Right ventricle myocardium superior (tissue), 1 donor: ENCODE data around the gene DCAKD. TPM values are rescaled to one million over a fixed set of nuclear protein-coding genes. Genes with fewer than 3 reads are reported as not detected.

ENCODE experiments used
- ATAC-seq: fragments of 200-7000 bp; cut with Tn5 transposase; one replicate; pipeline ENCODE4 v1.9.1; 2020; ENCODE audit warnings: mild to moderate bottlenecking; ENCODE audit not compliant: poor library complexity
- DNase-seq: peaks from one replicate; pipeline ENCODE4 v3.0.0-alpha.2; 2020
- intact Hi-C: fragments of 100-400 bp; cut with DNase I; formaldehyde crosslinking; loops from one replicate; pipeline ENCODE4 v1.11.2; 2022
- total RNA-seq: library from RNA; stranded (reverse); fragmentation: NEBNext Ultra II Directional; extraction: Animal tissue kit (Norgen Biotek cat#: 25700); gene quantifications from one replicate; pipeline ENCODE4 v1.2.1, GENCODE V29; 2021
- donor health status: DM: no; HTN: yes; CAD: no; lungs with severe emphysema.

DCAKD gene
- total RNA-seq, 1 donor from 2014 or later: 25.3 TPM

DNA sequence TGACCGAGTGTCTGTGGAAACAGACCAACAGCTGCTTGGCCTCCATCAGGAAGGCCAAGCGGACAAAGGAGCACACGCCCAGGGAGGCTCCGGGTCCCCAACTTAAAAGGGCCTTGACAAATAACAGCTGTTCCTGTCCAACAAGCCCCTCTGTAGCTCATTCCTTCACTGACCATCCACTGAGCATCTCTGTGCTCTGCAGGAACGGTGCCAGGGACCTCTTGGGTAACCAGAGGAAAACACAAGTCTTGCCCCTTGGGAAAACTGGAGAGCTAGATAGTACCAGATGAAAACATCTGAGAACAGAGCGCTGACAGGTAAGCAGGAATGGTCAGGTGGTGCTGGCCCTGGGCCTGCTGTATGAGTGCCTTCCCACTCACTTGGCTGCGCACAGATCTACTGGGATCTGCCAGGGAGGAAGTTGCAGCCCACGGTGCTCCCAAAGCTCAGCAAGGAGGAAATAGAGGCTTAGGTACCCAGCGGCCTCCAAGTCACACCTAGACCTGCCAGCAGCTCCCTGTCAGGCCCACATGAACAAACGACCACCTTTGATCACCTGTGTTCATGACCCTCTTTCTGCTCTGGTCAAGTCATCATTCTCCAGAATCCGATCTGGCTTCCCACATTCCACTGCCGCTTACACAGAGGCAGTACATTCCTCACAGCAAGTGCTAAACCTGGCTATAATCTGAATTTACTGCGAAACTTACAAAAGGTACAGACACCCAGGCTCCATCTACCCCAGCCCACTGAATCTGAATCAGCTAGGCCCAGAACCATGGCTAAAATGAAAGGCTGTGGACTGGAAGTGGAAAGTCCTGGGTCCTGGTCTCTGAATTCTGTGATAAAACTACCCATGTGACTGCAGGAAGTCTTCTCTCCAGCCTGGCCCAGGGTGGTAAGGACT lies 12.5 kb downstream of the DCAKD start:
- intact Hi-C loops: no loop called here
- DNase-seq (no peak), ATAC-seq (peak; percentile 6)

DNA sequence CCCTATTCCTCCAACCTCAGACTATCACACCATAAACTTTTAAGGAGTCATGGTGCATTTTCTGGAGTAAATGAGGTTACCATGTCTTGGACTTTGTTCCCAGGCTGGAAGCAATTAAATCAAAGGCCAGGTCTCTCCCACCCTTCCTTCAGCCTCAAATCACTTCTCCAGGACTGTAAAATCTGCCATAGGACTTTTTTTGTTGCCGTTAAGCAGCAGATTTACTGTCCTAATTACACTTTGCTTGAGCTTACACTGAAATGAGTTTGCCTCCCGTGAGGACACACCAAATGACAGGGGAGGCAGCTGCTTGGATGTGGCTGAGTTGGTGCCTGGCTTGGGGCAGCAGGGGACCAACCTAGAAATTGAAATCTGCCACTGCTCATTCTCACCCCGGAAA lies 14.7 kb downstream of the DCAKD start:
- DNase-seq (no peak), ATAC-seq (no peak)
- intact Hi-C loops: no loop called here

DNA sequence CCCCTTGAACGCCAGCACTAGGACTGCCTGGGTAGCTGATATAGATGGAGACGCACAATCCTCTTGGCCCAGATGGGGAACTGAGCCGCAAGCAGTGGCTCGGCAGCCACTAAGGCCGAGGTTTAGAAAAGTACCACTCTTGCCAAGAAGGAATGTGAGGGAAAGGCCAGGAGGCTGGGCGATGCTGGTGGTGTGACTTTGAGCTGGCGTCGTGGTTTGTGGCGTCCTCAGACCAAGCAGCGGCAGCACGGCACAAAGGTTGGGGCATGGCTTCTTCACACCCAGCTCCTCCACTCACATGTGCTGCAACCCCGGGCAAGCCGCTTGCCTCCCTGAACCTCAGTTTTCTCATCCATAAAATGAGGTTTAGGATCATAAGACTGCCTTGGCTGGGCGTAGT lies 15.6 kb downstream of the DCAKD start:
- intact Hi-C loops: no loop called here
- no peak for DNase-seq
- ATAC-seq: no peak

DNA sequence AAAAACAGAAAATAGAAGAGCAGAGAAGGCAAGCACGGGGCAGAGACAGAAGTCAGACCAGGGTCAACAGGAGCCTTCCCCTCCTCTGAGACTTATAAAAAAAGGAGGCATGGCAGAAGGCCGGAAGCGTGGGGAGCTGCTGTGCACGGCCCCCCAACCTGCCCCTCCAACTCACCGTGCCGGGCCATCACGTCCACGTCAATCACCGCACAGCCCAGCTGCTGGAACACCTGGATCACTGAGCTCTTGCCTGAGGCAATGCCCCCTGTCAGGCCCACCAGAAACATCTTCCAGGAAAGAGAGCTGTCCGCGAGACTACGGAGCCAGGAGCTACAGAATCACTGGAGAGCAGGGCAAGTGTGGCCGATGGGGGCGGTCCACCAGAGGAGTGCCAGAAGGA lies 16.8 kb downstream of the DCAKD start:
- intact Hi-C loops: no loop called here
- no peak for ATAC-seq
- DNase-seq: no peak

DNA sequence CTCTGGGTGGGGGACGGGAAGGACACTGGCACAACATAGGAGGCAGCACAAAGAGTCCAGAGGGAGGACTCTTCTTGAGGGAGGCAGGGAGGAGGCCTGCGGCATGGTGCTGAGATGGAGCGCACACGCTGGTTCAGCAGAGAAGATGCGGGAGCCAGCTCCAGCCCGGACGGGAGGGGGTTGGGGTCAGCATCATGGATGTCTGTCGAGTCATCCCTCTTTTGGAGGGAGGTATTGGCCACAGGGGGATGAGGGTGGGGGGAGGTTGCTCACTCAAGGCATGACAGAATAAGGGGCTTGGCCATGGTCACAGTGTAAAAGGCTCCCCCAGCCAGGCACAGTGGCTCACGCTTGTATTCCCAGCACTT lies 19.3 kb downstream of the DCAKD start:
- ATAC-seq: no peak
- intact Hi-C loops: no loop called here

DNA sequence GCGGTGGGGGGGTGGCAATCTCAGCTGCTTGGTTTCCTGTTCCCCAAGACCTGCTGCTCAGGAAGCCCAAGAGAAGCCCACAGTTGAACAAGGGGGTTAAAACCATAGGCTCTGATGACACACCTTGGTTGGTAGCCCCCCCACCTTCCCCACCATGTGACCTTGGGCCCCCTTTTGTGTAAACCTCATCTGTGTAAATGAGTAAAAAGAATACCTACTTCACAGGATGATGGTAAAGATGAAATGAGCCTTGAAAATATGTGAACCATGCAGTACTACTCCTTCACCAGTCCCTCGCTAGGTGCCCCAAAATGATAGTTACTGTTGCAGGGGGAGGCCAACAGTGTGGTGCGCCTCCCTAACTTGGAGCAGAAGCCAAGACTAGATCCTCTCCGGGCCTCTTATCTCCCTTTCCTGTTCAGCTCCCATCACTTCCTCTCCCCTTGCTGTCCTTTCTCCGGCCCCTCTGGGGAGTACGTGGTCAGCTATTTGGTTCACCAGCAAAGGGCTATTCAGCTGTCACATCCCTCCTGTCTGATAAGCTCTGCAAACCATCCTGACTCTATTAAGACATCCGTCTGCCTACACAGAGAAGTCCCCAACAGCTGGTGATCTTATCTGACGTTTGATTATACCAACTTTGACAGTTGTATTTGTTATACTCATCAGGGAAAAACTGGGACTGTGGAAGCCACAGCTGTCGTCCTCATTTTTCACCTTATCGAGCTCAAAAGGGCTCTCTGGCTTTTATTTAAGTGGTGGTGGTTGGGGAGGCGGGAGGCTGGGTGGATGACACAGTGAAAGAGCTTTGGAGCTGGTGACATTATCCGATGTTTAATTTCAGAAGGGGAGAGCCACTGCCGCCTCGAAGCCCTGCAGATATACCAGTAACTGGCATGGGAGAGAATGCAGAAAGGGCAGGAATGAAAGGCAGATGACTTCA lies 19.9 kb downstream of the DCAKD start:
- DNase-seq (no peak), ATAC-seq (no peak)
- intact Hi-C loops: no loop called here

More for the DNA sequence above, 19.3 kb downstream of the DCAKD start:
- DNase-seq: no peak

DNA sequence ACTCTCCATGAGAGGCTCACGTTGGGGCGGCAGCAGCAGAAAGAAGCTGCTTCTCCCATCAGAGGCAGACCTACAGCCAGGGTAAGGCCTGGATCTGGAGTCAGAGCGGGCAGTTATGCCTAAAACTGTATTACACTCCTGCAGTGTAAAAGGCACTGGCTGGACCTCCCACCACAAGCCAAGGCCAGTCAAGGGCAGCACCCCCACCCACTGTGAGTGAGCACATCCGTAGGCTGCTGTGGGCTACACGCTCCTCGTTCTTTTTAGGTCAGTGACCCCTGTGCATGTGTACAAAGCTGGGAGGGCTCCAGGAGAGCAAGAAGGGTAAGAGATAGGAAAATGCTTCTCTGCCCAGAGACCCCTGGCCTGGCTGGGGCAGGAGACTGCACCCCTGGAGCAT lies 20.7 kb downstream of the DCAKD start:
- DNase-seq: no peak
- intact Hi-C loops: no loop called here
- no peak for ATAC-seq

DNA sequence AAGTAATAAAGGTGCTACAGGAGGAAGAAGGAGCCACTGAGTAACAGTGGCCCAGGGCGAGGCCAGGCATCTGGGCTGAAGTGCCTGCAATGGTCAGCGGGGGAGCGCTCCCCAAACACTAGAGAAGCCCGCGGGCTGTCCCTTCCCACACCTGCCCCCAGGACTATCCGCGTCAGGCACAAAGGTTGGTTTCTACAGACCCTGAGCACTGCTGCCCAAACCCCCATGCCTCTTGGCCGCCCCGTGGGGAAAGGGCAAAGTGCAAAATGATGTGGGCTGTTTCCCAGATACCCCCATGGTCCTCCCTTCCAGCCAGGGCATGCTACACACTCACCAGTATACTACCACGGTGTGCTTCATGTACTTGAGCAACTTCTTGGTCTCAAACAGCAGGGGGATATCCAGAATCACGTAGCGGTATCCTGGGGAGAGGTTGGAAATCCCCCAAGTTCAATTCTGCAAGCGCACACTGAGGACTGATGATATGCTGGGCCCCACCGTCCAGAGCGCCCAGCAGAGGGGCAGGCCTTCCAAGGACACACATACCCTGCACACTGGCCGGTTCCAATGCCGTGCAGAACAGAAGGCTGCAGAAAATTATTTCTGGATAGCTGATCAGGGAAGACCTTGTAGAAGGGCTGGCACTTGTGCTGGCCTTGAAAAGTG lies 21.5 kb downstream of the DCAKD start:
- no peak for DNase-seq
- intact Hi-C loops: loop anchor here (10.0 kb wide), 1 partner anchor 255 kb away; no protein-coding TSS in a partner anchor
- no peak for ATAC-seq

DNA sequence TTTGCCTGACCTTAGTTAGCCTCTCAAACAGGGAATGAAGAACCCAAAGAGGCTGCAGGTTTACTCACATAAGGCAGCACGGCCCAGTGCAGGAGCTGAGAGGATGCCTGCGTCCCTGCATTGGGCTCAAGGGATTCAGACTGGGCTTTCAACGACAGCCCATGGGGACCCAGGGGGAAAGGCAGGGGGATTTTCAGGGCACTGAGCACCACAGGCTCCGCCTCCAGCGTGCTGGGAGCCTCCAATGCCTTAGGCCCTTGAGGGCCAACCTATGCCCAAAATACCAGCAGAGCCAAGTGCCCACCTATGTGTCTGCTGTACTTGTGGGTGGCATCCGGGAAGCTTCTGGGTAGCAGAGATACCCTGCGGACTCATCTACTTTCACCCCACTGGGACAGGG lies 22.3 kb downstream of the DCAKD start:
- intact Hi-C loops: loop anchor here (10.0 kb wide), 1 partner anchor 254 kb away; no protein-coding TSS in a partner anchor
- ATAC-seq (no peak), DNase-seq (no peak)

DNA sequence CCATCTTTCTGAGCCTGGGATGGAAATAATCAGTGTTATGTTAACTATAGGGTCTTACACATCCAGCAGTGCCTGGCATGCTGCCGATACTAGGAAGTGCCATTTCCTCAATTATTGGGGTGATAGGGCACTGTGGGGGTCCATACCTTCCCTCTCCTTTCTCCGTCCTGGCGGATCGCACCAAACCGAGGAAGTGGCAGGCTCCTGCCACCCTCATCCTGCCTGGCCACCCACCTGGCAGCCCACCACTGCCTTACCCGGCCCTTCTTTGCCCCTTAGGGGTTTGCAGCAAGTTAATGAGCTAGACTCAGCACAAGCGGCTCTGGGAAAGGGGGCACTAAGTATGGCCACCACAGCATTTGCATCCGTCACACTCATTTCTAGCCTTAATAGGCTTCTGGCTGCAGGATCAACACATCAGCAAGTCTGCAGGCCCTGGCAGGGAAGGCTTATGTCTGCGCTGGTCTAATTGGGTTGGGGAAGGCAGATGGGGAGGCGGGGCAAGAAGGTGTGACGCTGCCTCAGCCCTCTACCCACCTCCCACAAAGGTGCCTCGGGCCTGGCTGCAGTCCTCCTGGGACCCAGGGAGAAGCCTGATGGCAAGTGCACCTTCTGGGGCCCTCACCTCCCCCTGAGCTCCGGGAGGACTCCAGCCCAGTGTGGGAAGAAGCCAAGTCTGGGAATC lies 28.6 kb downstream of the DCAKD start:
- ATAC-seq: no peak
- DNase-seq: no peak

DNA sequence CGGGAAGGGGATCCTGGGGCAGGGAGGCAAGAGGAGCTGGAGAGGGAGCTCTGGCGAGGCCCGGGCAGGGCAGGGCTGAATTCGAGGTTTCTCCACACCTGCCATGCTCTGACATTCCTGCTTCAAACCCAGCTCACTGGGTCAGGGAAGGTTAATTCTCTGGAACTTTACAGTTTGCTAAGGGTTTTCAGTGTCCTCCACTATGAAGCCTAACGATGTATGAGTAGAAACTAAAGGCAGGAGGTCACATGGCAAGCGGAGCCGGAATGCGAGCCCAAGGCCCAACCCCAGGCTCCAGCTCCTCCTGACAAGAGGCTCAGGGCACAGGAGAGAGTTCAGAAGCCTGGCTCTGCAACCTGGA lies 29.2 kb downstream of the DCAKD start:
- intact Hi-C loops: loop anchor here (2.0 to 10.0 kb wide), 2 partner anchors 101 to 247 kb away; no protein-coding TSS in a partner anchor
- ATAC-seq: peak; percentile 2
- DNase-seq: no peak

More for the DNA sequence above, 28.6 kb downstream of the DCAKD start:
- intact Hi-C loops: loop anchor here (2.0 to 10.0 kb wide), 2 partner anchors 102 to 248 kb away; no protein-coding TSS in a partner anchor

DNA sequence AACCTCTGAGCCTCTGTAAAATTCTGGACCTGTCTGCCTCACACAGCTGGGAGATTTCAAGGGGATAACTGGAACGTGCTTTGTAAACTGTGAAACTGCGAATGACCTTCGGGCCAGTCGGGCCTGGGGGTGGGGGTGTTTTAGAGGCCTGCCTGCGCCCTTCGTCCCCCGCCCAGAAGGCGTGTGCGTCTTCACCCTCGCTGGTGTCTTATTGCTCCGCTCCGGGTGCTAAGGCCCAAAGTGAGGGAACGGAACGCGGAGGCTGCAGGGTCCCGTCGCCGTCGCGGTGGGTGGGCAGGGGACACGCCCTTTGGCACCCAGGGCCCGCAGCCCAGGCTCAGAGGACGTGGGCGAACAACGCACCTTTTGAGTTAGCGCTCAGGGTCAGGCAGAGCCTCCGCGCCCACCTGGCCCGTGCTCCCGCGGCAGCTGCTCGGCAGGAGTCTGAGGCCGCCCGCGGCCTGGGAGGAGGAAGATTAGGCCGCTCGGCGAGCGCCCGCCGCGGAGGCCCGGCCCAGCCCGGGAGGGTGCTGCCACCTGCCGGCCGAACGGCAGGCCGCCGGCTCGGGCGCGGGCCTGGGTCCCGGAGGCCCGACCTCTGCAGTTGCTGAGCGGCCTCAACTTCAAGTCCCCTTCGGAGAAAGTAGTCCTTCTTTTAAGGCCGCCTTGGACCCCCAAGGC lies 29.7 kb downstream of the DCAKD start:
- peak; percentile 83 for ATAC-seq
- intact Hi-C loops: loop anchor here (2.0 to 10.0 kb wide), 2 partner anchors 101 to 247 kb away; no protein-coding TSS in a partner anchor

DNA sequence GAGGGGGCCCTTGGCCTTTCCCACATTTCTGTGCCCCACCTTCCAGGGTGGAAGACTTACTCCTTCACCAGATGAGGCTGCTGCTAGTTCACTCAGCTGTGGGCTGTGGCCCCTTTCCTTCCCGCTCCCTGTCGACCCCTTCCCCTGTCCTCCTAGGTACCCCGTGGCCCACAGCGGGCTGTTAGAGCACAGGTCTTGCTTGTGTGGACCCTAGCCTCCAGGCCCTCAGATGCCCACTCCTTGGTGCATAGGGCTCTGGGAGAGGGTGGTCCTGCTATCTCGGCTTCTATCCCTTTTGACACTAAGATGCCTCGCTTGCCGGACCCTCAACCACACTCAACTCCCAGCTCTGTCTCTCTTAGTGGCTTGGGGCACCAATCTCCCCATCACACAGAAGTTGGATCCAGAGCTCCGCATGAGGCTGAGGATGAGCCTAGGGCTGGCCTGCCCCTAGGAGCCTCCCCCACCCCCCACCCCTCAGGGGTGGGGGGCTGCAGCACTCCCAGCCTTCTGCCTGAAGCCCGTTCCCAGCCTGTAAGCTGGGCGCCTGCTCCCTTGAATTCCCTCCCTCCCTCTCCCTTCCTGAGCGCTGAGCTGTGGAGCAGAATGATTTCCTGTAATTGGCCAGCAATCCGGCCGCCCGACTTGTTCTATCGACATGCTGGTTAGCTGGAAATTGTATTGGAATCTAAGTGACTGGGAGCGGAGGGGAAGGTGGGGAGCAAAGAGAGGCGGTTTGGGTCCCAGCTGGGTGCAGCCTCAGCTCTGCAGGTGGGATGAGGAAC lies 30.9 kb downstream of the DCAKD start:
- ATAC-seq (no peak), DNase-seq (peak; percentile 69)
- intact Hi-C loops: loop anchor here (10.0 kb wide), 1 partner anchor 246 kb away; no protein-coding TSS in a partner anchor

More for the DNA sequence above, 29.7 kb downstream of the DCAKD start:
- DNase-seq: peak; percentile 84

DNA sequence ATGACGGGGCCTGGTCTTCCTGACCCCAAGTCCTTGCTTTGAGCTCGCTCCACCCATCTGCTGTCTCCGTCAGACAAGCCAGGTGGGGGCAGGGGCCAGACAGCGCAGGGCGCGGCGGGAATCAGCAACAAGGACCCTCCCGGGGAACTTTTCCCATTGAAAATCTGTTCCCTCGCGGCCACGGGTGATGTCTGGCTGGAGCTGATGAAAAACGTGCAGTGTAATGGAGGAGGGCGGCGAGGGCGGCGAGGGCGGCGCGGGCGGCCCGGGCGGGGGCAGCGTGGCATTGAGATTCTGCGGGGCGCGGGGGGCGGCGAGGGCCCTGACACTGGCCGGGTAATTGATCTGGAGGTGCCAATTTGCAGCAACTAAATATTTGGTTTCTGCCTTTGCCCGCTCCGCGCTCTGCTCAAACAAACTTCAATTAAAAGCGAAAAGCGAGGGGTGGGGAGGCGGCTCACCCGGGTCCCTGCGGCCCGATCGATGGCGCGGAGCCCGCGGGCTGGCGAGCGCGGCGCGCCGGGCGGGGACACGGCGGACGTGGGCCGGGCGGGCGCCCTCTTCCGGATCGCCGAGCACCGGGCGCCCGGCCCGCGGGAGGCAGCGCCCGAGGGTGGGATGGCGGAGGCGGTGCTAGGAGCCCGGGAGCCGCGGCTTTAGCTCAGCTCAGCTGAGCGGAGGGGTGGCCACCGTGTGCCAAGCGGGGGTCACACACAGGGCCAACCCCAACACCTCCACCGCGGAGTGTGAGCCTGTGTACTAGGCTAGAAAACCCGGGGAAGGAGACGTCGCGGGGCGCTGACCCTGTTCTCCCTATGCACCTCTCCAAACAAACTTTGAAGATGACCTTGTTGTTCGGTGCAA lies 32.4 kb downstream of the DCAKD start:
- ATAC-seq (peak; percentile 80), DNase-seq (peak; percentile 73)
- intact Hi-C loops: no loop called here

DNA sequence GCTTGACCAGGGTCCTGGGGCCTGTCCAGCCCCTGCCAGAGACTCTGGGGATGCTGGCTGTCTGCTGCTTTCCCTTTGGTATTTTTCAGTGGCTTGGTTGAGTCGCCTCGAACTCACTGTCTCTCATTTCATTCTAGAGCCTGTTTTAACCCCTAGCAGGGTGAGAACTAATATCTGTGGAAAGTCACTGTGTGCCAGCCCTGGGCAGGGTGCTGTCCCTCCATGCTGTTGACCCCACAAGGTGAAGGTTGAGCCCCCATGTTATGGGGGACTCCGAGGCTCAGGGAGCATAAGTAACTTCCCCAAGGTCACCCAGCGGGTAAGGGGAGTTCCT lies 33.0 kb downstream of the DCAKD start:
- DNase-seq (no peak), ATAC-seq (no peak)
- intact Hi-C loops: no loop called here

DNA sequence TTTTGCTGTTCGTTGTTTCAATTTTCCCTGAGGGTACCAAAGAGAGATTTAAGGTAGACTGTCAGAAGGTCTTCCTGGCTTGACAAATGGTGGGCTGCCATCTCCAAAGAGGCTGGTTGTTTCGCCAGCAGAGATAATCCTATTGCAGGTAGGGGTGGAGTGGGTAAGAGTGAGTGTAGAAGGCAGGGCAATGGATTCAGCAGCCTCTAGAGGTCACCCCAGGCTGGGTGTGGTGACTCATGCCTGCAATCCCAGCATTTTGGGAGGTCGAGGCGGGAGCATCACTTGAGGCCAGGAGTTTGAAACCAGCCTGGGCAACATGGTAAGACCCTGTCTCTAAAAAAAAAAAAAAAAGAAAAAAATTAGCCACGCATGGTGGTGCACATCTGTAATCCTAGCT lies 34.6 kb downstream of the DCAKD start:
- ATAC-seq: no peak
- intact Hi-C loops: no loop called here

More for the DNA sequence above, 34.6 kb downstream of the DCAKD start:
- no peak for DNase-seq
